Thoracic aorta (tissue), 2 donors: ENCODE results near the gene DNAJB12. TPM values are rescaled to one million over a fixed set of nuclear protein-coding genes. Genes with fewer than 3 reads are reported as not detected.

Experiments used
- ATAC-seq: fragments of 150-250 bp; one replicate; pipeline ENCODE4 v1.8.0; 2017; ENCODE audit warnings: low read depth; ENCODE audit not compliant: insufficient number of reproducible peaks, low FRiP score
- DNase-seq: peaks from one replicate; pipeline ENCODE4 v3.0.0-alpha.2; 2020; ENCODE audit warnings: low spot score
- H3K27ac ChIP-seq, 2 donors: fragments of 200-600 bp; sonication (generic); 1 replicate in 1 of 2; 2 replicates in 1 of 2; pipeline ENCODE4 v1.5.1; 2016; ENCODE audit warnings: mild to moderate bottlenecking in 2 of 2, moderate library complexity in 2 of 2
- H3K27me3 ChIP-seq: fragments of 200-600 bp; sonication (generic); replicated peaks from 2 replicates; pipeline ENCODE4 v1.6.0; 2016; ENCODE audit warnings: mild to moderate bottlenecking; ENCODE audit not compliant: insufficient read depth
- H3K36me3 ChIP-seq: fragments of 200-600 bp; sonication (generic); one replicate; pipeline ENCODE4 v1.5.1; 2016
- H3K4me1 ChIP-seq, 2 donors: fragments of 200-600 bp; sonication (generic); 1 replicate in 1 of 2; 2 replicates in 1 of 2; pipeline versions ENCODE4 v1.5.1 to v1.6.0; 2016; ENCODE audit warnings: low read depth in 2 of 2, mild to moderate bottlenecking in 1 of 2; ENCODE audit not compliant: control insufficient read depth in 1 of 2
- H3K4me3 ChIP-seq: fragments of 200-600 bp; sonication (generic); 2 replicates; pipeline ENCODE4 v1.5.1; 2016; ENCODE audit warnings: mild to moderate bottlenecking
- H3K9me3 ChIP-seq: fragments of 200-600 bp; sonication (generic); 2 replicates; pipeline ENCODE4 v1.5.1; 2016
- CTCF ChIP-seq: fragments of 200-600 bp; sonication (generic); IDR thresholded peaks from one replicate; pipeline ENCODE4 v1.5.1; 2019; ENCODE audit warnings: antibody characterized with exemption
- total RNA-seq, 2 donors: library from RNA; depleted of rRNA; stranded (reverse); fragments of >200 nt; gene quantifications; one replicate each; pipeline versions ENCODE4 v1.1.0 to v1.2.3, GENCODE V29; 2016

DNAJB12 gene
- total RNA-seq, 2 donors from 2014 or later = 33.3 to 39.5 TPM

DNA sequence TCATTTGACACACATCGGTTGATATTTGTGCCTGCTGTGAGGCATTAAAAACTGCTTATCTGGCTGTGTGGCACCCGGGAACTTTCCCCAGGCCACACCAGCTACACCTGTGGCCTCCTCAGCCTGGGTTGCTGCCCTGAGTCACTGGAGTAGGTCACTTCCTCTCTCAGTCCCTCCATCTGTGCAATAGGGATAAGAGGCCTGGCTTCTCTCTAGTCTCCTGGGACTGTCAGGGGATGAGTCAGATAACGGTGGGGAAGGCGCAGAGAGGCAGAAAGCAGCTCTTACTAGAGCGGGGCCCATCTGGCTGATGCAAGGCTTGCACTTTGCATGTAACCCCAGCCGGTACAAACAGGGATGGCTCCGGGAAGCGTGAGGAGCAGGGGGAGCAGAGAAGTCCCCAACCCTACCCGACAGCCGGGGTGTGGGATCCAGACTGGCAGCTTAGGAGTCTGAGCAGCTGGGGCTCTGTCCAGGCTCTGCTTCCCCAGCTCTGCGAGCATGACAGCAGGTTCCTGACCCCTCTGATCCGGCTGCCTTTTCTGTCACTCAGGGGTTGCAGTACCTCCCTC, 34.0 kb downstream of the DNAJB12 start:
- DNase-seq = peak; percentile 63
- H3K9me3 ChIP-seq = no peaks in the 10 kb centered on the region
- no peaks in the 10 kb centered on the region for H3K27me3 ChIP-seq
- H3K4me3 ChIP-seq = no peak overlapping the region
- no peak for TF ChIP-seq CTCF
- ATAC-seq = peak; percentile 44
- H3K4me1 ChIP-seq = peaks cover 40 to 53% of the 10 kb centered on the region in 2 donors
- H3K36me3 ChIP-seq = no peaks in the 10 kb centered on the region
- H3K27ac ChIP-seq = peak overlapping the region; percentile 75 to 76

- H3K27ac ChIP-seq = peak overlapping the region; percentile 75 to 77
These were observed 35.1 kb downstream of the DNAJB12 start for GRCh38 chr10:72319416-72320254.

DNA sequence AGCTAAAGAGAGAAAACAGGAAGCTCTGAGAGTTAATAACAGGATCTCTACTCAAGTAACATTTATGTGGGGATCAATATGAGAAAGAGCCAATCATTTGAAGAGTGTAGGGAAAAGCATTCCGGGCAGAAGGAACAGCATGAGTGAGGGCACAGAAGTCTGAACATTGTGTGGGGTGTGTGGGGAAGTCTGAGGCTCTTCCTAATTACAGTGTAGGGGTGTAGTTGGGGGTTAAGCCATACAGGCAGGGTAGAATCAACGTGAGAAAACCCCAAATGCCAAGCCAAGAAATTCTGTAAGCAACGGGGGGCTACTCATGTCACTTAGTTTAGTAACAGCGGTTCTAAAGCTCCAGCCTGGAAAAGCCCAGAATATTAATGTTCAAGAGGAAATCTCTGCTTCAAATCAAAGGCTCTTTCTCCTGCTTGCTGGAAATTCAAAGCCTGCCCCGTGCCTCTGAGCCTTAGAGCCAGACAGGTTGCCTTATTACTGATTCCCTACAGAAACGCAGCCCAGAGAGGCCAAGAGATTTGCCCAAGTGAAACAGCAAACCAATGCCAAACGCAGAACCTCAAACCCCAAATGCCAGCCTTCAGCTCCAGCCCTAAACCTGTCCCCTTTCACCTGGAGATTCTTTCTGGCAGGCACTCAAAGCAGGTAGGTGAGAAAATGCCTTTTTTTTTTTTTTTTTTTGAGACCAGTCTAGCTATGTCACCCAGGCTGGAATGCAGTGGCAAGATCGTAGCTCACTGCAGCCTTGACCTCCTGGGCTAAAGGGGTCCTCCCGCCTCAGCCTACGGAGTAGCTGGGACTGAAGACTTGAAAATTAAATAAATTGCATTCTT, 36.1 kb downstream of the DNAJB12 start:
- H3K36me3 ChIP-seq = no peaks in the 10 kb centered on the region
- H3K9me3 ChIP-seq = no peaks in the 10 kb centered on the region
- H3K4me1 ChIP-seq = peaks cover 39 to 56% of the 10 kb centered on the region in 2 donors
- no peak for ATAC-seq
- H3K27ac ChIP-seq = peak overlapping the region; percentile 75 to 77
- H3K4me3 ChIP-seq = peak overlapping the region; percentile 72
- no peaks in the 10 kb centered on the region for H3K27me3 ChIP-seq
- no peak for DNase-seq
- no peak for TF ChIP-seq CTCF

More at GRCh38 chr10:72319416-72320254, 35.1 kb downstream of the DNAJB12 start:
- no peaks in the 10 kb centered on the region for H3K9me3 ChIP-seq
- no peaks in the 10 kb centered on the region for H3K36me3 ChIP-seq
- DNase-seq (peak; percentile 52), ATAC-seq (peak; percentile 63)
- TF ChIP-seq CTCF = peak; percentile 9
- H3K27me3 ChIP-seq = no peaks in the 10 kb centered on the region
- peak overlapping the region; percentile 72 for H3K4me3 ChIP-seq
- H3K4me1 ChIP-seq = peaks cover 39 to 53% of the 10 kb centered on the region in 2 donors

GRCh38 chr10:72316748-72317435, 37.8 kb downstream of the DNAJB12 start:
- Histone ChIP-seq H3K4me1 (peaks cover 39 to 56% of the 10 kb centered on the region in 2 donors), H3K4me3 (no peak overlapping the region), H3K27me3 (no peaks in the 10 kb centered on the region), H3K9me3 (no peaks in the 10 kb centered on the region), H3K36me3 (no peaks in the 10 kb centered on the region), H3K27ac (peak overlapping the region; percentile 43 to 58)
- TF ChIP-seq CTCF = no peak
- ATAC-seq = no peak
- DNase-seq = no peak
